AG08395 (cell line): Measurements from ENCODE around the gene CEP83.
"Not testable (repeated sequence)": the region's sequence is repeated elsewhere in the genome, so short reads cannot be mapped to it uniquely, and the experiment has no call there.

ENCODE experiments used
- DNase-seq: peaks from one replicate; pipeline ENCODE4 v3.0.0; 2012; ENCODE audit warnings: mixed read lengths, low spot score

The CEP83 gene, protein sequence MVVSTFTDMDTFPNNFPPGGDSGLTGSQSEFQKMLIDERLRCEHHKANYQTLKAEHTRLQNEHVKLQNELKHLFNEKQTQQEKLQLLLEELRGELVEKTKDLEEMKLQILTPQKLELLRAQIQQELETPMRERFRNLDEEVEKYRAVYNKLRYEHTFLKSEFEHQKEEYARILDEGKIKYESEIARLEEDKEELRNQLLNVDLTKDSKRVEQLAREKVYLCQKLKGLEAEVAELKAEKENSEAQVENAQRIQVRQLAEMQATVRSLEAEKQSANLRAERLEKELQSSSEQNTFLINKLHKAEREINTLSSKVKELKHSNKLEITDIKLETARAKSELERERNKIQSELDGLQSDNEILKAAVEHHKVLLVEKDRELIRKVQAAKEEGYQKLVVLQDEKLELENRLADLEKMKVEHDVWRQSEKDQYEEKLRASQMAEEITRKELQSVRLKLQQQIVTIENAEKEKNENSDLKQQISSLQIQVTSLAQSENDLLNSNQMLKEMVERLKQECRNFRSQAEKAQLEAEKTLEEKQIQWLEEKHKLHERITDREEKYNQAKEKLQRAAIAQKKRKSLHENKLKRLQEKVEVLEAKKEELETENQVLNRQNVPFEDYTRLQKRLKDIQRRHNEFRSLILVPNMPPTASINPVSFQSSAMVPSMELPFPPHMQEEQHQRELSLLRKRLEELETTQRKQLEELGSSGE

DNA sequence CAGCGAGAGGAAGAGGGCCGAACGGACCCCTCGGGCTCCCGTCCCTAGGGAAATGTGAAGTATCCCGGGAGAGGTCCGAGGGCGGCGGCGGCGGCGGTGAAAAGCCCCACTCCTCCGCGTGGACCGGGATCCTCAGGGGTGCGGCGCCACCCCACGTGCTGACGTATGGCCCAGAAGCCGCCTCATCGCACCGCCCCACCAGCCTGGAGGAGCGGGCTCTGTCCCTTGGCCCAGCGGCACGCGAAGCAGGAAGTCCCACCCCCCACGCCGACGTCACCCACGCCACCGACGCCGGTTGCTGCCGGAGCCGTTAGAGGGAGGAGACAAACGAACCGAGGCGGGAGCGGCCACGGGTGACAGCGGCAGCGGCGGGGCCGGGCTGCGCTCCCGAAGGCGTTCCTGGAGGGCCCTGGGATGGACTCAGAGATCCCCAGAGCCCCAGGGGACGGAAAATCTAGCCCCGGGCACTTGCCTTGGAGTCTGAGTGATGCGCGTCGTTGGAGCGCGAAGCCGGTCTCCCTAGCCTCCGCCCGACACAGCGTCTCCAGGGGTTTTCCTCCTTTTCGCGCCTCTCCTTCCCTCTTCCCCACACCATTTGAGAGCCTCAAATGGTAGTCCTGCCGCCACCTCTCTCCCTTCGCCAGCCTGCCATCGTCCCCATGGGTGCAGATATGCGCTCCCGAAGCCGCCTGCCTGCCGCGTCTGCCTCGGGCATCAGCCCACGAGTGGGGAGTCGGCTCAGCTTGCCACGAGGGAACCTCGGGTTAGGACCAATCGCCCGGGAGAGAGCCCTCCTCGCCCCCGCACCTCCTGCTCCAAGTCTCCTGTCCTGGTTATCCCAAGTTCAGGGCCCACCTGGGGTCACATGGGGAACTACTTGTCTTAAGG lies at the start of gene CEP83:
CEP83 (minus strand) TSS at position 140 of the 888 bp plus-strand sequence. CDS start 47,377 bp downstream, outside the sequence.
- peak; percentile 97 for DNase-seq

DNA sequence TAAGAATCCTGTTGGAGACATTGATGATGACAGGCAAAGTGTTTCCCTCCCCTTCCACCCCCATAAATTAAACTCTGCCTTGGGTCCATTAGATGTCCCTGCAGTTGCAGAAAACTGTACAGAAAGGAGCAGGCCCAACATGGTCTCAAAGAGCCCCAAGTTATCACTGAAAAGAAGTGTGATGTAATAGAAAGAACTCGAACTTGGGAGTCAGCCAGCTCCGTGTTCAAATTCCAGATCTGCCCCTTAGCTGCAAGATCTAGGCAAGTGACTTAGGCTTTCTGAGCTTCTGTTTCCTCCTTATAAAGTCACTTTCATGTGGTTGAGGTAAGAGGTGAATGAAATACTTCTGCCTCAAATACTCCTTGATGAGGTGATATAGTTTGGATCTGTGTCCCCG lies 49.6 kb upstream of the CEP83 start:
- DNase-seq, result no peak

DNA sequence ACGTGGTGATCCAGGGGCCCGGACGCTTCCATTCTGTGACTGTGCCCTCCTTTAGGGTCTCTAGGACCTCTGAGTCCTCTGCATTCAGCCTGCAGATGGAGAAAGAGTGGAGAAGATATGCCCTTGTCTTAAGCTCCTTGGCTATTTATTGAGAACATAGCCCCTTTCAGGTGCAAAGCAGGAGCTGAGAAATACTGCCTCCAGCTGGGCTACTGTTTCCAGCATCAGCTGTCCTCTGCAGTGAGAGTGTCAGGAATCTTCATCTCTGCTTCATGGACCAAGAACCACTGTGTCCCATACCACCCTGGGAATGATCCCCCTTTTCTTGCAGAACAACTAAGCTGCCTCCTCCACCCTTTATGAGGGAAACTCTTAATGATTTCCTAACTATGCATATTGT lies 47.8 kb upstream of the CEP83 start:
- DNase-seq, result no peak

DNA sequence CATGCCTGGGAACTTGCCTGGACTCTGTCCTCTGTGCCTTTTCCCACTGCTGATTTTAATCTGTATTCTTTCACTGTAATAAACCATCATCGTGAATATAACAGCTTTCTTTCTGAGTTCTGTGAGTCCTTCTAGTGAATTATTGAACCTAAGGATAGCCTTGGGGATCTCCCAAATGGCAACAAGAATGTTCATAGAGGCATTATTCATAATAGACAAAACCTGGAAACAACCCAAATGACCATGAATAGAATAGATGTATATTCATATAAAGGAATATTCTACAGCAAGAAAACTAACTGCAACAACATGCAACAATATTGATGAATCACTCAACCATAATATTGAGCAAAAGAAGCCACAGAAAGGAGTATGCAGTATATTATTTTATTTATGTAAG lies 44.7 kb upstream of the CEP83 start:
- DNase-seq, result no peak

DNA sequence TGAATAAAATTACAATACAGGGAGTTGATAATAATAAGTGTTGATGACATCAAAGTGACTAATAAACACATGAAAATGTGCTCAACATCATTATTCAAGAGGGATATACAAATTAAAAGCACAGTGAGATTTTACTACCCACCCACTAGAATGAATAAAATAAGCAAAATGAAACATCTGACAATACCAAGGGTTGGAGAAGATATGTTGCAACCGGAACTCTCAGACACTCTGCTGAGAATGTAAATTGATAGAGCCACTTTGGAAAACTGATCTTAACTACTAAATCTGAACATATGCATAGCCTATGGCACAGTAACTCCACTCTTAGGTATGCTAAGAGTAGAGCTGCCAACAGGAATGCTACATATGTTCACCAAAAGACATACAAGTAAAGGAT lies 44.0 kb upstream of the CEP83 start:
- no peak for DNase-seq

DNA sequence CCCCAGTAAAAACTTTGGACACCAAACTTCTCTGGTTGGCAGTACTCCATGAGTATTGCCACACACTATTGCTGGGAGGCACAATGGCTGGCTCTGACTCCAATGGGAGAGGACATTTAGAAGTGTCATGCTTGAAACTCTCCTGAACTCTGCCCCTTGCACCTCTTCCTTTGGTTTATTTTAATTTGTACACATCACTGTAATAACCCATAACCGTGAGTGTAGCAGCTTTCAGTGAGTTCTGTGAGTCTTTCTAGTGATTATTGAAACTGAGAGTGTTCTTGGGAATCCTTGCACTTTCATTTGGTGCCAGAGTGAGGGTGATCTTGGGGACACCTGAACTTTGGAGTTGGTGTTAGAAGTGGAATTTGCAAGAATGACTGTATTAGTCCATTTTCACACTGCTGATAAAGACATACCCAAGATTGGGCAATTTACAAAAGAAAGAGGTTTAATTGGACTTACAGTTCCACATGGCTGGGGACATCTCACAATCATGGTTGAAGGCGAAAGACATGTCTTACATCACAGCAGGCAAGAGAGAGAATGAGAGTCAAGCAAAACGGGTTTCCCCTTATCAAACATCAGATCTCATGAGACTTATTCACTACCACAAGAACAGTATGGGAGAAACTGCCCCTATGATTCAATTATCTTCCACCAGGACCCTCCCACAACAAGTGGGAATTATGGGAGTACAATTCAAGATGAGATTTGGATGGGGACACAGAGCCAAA lies 41.3 kb upstream of the CEP83 start:
- no peak for DNase-seq

DNA sequence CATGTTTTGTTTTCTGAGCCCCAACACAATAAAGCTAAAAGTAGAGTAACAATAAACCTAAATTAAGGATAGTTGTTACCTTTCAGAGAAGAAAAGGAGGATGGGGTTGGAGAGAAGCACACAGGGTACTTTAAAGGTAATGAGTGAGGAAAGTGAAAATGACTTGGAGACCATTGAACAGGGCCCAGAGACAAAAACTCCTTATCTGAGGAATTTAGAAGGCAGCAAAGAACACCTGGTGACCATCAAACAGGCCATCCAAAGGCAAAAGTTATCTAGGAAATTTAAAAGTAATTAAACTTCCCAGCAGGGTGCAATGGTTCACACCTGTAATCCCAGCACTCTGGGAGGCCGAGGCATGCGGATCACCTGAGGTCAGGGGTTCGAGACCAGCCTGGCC lies 39.0 kb upstream of the CEP83 start:
- no peak for DNase-seq

DNA sequence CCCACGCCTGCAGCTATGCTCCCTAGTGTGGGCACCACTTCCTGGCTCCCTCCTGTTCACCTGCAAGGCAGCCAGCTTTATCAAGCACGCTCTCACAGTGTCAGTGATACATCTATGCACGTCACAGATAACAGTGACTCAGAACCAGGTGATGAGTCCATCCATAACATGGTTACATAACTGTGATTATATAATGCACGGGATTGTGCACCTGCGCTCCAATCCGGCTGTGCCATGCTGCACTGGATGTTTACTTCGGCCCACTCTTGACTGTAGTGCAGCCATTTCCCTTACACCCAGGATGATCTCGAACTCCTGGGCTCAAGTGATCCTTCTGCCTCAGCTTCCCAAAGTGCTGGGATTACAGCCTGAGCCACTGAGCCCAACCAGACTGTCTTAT lies 38.4 kb upstream of the CEP83 start:
- DNase-seq, result no peak

DNA sequence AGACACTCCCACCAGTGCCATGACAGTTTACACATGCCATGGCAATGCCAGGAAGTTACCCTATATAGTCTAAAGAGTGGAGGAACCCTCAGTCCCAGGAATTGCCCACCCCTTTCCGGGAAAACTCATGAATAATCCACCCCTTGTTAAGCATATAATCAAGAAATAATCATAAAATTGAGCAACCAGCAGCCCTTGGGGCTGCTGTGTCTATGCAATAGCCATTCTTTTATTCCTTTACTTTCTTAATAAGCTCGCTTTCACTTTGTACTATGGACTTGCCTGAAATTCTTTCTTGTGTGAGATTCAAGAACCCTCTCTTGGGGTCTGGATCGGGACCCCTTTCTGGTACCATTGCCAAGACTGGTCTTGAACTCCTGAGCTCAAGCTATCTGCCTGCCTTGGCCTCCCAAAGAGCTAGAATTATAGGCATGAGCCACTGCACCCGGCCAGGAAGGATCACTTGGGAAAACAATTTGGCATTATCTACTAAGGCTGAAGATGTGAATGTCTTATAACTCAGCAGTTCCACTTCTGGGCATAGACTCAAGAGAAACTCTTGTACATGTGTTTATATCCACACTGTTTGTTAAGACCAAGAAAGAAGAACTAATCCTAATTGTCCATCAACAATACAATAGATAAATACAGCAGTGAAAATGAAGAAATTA lies 35.9 kb upstream of the CEP83 start:
- no peak for DNase-seq

DNA sequence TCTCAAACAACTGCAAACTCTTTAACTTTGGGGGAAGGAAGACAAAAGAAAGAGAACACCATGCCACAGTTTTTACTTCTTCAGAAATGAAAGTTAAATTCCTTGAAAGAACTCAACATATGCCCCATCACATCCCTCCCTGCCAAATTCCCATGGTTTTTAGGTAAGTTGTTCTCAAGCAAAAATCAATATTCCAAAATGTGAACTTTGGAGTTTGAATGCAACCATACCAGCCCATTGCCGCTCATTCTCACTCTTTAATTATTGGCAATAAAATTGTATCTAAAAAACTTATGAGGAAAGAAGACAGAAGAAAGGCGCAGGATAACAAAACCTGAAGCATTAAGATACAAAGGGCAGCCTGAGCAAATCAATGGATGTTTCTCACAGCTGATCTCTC lies 31.8 kb upstream of the CEP83 start:
- DNase-seq, result no peak

DNA sequence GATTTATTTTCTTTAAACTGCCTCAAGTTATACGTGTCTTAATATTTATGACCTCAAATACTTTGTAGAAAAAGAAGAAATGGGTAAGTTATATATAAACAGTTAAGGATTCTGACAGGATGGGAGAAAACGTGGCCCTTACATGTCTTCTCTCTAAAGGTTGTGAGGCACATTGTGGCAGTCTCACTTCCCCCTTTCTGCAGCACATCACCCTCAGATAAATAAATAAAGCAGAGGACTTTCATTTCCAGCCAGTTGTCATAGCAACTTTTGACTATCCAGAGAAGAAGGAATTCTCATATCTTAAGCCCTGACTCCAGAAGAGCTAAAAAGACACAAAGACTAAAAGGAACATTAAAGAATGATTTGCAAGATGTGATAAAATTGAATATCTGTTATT lies 28.8 kb upstream of the CEP83 start:
- no peak for DNase-seq

DNA sequence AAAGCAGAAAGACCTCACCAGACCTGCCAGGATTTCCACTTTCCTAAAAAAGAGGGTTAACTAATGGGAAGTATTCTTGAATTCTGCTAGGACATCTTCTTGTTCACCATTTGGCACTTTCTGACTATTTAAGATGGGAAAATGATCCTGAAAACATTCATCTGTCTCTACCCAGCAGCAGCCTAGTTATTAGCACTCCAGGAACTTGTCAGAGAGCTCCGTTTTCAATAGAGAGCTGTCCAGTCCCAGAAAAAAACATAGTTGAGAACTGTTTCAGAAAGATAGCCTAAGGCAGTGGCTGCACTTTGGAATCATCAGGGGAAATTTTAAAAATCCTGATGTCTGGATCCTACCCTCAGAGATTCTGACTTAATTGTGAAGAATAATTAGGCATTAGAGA lies 22.1 kb upstream of the CEP83 start:
- no peak for DNase-seq

DNA sequence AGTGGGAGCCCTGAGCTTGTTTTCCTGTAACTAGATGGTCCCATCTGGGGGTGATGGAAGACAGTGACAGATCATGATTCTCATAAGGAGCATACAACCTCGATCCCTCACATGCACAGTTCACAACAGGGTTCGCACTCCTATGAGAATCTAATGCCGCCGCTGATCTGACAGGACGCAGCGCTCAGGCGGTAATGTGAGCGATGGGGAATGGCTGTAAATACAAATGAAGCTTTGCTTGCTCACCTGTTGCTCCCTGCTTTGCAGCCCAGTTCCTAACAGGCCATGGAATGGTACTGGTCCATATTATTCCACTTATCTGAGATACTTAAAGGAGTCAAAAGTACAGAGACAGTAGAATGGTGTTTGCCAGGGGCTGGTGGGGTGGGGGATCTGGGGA lies 9.9 kb upstream of the CEP83 start:
- DNase-seq, result no peak

DNA sequence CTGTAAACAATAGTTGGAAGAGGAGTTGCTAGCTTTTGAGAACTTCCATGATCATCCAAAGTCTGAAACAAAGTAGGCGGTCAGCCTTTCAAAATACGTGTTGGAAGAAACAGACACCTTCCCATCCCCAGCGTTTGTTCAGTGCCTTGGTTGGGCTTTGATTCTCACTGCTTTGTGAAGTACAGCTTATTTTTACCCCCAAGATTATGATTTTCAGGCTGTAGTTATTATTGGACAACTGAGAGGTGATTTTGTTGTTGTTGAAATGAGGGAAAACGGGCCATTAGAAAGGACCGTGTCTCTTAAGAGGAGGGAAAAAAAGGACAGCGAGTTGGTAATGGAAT lies 921 bp upstream of the CEP83 start:
- no peak for DNase-seq

DNA sequence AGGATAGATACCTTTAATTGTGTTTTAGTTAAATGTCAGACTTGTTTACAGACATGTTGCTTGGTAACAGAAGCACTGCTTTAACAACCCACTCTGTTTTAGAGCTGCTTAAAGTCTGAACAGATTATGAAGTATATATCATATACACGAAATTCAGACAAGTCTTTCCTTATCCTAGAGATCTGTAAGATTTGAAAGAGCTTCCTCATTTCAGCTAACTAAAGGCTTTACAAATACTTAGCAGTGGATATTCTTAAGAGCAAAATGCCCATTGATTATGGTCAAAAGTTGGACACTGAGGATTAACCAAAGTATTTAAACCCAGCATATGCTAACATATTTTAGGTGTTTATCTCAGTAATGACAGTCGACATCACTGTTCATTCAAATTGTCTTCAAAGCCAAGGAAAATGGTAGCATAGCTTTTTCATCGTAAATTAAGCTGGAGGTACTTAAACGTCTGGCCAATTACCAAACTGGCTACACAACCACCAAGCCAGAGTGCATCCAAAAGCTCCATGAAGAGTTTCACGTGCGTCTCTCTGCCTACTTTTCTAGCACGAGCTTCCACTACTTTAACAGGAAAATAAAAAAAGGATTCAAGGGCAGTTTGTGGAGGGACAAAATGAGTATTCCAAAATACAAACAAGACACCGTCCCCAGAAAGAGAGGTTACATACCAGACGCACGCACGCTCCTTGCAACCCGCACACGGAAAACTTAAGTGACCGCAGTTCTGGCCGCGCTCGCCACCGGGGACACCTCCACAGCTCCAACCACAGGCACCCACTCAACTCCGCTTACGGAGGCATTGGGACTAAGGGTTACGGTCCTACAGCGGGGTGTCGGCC lies 565 bp downstream of the CEP83 start:
- no peak for DNase-seq

DNA sequence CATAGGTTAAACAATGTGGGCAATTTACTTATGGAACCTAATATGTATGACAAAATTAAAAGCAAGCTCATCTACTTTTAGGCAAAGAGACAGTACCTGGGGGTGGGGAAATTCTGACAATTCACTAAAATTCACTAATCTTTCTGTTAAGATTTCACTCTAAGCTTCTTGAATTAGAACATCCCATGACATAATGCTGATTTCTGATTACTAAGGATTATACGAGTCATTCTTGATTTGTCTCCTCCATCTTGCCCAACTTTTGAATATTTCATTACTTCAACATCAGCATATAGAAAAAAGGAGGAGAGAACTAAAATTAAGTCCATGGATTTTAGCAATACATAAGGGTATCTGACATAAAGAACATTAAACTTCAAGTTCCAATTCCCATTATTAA lies 2.4 kb downstream of the CEP83 start:
- no peak for DNase-seq

DNA sequence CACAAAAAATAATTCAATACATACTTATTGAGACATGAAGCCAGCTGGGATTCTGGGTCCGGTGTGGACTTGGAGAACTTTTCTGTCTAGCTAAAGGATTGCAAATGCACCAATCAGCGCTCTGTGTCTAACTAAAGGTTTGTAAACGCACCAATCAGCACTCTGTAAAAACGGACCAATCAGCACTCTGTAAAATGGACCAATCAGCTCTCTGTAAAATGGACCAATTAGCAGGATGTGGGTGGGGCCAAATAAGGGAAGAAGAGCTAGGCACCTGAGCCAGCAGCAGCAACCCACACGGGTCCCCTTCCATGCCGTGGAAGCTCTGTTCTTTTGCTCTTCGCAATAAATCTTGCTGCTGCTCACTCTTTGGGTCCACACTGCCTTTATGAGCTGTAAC lies 5.3 kb downstream of the CEP83 start:
- not testable (repeated sequence) for DNase-seq

DNA sequence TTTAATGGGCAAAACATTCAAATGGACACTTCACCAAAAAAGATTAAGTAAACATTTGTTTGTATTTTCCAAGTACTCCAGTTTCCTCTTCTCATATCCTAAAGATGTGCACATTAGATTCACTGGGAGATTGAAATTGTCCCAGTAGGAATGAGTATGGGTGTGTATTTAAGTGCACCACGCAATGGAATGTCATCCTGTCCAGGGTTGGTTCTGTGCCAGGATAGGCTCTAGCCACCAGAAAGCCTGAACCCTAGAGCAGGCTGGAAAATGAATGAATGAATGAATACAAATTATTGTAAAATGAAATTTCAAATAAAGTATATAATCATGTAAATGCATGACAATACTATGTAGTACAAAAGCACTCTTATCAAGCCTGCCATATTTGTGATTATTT lies 14.0 kb downstream of the CEP83 start:
- no peak for DNase-seq

DNA sequence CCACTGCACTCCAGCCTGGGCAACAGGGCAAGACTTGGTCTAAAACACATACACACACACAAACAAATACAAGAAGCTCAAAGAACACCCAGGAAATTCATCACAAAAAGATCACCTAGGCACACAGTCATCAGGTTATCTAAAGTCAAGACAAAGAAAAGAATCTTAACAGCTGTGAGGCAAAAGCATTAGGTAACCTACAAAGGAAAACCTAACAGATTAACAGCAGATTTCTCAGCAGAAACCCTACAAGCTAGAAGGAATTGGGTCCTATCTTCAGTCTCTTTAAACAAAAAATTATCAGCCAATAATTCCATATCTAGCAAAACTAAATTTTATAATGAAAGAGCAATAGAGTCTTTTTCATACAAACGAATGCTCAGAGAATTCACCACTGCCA lies 22.4 kb downstream of the CEP83 start:
- DNase-seq, result no peak

DNA sequence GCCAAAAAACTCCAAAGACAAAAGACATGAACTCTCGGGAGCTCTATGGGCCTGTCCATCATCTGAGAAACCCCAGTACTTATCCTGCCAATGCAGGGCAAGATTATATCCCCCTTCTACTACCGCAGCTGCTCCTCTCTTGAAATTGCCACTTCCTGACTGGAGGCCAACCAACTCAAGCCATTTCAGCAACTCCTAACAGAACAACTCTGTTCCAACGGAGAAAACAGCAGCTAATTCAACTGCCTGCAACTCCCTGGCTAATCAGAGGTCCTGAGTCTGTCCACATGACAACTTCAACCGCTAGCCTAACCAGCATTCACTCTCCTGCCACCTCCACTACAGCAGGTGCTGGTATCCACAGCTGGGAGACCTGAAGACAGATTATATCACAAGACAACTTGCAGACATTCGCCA lies 24.1 kb downstream of the CEP83 start:
- no peak for DNase-seq

DNA sequence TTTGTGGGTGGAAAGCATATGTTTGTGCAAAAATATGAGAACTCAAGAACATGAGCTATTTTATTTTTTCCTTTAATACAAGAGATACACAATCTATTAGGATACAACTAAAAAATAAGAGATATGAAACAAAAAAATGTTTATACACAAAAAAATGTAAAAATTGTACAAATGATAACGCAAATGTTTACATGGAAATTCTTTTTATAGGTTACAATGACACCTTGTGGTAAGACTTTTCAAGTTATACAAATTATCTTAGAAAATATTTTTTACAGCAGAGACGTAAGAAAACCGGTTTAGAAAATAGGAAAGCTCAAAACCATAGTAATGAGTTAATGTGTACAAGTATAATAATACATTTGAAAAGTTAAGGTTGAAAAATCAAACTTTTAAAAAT lies 25.5 kb downstream of the CEP83 start:
- DNase-seq, result no peak
